ENCODE data around the gene ST13. TPM values are rescaled to one million over a fixed set of nuclear protein-coding genes. Genes with fewer than 3 reads are reported as not detected.
A peak's percentile ranks its signal among the peaks of the same experiment; 100 is the strongest.

ST13 gene
- total RNA-seq, 6 experiments from 2014 or later = 70.3 to 262 (median 143) TPM

DNA sequence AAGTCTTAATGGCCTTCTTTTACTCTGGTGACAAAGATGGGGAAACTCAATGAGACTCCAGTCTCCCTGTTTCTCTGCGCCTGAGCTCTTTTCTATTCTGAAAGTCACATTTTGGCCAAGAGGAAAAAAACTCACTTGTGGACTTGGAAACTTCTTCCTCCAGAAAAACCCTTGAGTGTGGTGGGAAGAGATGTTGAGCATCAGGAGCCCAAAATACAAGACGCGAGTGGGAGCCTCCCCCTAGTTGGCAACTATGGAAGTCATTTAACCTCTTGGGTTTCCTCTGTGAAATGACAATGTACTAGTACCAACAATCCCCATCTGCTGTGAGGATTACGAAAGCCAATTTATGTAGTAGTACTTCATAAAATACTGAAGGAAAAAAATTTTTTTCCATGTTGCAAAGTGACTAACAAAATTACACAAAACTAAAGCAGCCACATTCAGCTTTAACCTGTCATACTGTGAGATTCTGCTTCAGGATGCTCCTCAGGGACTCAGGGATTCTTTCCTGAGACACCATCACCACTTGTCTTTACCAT is 36.8 kb downstream of the ST13 start:
- peak overlapping the region; percentile 8 to 69 (median 52) for H3K27ac ChIP-seq
- peaks cover 0 to 29% (median 6%) of the 10 kb centered on the region in 4 donors for H3K4me1 ChIP-seq

DNA sequence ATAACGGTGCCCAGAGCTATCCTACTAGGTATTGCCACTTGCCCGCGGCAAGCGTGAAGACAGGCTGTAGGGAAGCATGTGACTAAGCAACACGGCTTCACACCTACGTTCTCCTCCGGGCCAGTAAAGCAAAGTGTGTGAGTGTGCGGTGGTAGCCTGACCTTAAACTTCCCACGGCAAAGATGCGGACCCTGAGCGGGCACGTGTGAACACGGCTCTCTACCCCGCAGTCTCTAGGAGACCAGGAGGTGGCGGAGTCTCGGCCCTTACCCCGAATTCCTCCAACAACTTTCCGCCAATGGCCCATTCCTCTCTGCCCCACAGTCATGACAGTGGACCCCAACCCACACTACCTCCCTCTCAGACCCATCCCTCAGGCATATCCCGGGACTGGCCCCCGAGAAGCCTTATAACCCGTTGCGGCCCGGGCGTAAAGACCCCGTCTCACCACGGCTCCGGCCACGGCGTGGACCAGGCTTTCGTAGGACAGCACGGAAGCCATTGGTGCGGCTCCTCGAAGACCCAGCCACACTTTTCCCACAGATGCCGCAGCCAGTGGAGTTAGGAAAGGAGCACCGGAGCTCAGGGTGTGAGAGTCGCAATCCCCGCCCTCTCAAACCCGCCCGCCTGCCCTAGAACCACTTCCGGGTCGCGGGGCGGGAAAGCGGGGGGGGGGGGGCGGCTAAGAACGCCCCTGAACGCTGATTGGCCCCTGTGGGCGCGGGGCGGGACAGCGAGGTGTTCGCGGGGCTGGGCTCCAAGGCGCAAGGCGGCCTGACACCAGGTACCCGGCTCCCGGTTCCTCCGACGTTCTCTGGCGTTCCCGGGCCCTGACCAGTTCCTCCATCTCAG is 37.5 kb downstream of the ST13 start, which contains the start of gene SLC25A17:
Gene SLC25A17, minus strand, starts transcription at position 600 of the 852 bp plus-strand sequence. Its CDS starts 98 bp downstream, at position 502.
- ATAC-seq = peak; percentile 93 to 98 (median 96)
- 1% methylated on average over 11 of the region's 61 CpGs for WGBS (ENCODE audit: insufficient coverage, low coverage, low lambda C conversion rate, missing lambda C conversion rate)
- intact Hi-C loops (cut with DNase I) = no loop called here

More for the DNA sequence above, 36.8 kb downstream of the ST13 start:
- 4% methylated on average over 4 of the region's 4 CpGs for WGBS (ENCODE audit: insufficient coverage, low coverage, low lambda C conversion rate, missing lambda C conversion rate)
- DNase-seq (no peak), ATAC-seq (peak in 3 of 4 donors; percentile 10 to 16 (median 14))
- H3K36me3 ChIP-seq = peaks cover 0 to 16% (median 0%) of the 10 kb centered on the region in 4 donors
- H3K27me3 ChIP-seq = no peaks in the 10 kb centered on the region
- H3K9me3 ChIP-seq = no peaks in the 10 kb centered on the region
- TF ChIP-seq, protein P1, sequence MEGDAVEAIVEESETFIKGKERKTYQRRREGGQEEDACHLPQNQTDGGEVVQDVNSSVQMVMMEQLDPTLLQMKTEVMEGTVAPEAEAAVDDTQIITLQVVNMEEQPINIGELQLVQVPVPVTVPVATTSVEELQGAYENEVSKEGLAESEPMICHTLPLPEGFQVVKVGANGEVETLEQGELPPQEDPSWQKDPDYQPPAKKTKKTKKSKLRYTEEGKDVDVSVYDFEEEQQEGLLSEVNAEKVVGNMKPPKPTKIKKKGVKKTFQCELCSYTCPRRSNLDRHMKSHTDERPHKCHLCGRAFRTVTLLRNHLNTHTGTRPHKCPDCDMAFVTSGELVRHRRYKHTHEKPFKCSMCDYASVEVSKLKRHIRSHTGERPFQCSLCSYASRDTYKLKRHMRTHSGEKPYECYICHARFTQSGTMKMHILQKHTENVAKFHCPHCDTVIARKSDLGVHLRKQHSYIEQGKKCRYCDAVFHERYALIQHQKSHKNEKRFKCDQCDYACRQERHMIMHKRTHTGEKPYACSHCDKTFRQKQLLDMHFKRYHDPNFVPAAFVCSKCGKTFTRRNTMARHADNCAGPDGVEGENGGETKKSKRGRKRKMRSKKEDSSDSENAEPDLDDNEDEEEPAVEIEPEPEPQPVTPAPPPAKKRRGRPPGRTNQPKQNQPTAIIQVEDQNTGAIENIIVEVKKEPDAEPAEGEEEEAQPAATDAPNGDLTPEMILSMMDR (IDR thresholded peaks at IDR 0.05) = no peak
- no peak for TF ChIP-seq POLR2A (IDR thresholded peaks at IDR 0.05)
- peak overlapping the region; percentile 86 to 94 (median 94) for H3K4me3 ChIP-seq
- intact Hi-C loops (cut with DNase I) = no loop called here

DNA sequence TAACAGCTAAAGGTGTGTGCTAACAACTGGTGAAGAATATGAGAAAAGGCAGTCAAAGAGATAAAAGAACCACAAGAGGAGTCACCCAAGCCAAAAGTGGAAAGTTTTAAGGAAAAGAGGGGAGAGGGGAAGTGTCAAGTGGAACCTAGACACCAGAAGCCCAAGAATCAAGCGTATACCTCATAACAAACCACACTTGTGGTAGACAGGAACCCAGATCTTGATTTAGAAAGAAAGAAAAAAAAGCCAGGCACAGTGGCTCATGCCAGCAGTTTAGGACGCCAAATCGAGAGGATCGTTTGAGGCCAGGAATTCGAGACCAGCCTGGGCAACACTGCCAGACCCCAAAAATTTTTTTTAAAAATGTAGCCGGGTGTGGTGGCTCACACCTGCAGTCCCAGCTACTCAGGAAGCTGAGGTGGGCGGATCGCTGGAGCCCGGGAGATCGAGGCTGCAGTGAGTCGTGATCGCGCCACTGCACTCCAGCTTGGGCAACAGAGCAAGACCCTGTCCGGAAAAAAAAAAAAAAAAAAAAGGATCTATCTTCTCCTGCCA is 38.2 kb downstream of the ST13 start:
- ATAC-seq (no peak), DNase-seq (no peak)
- TF ChIP-seq, protein P1 (IDR thresholded peaks at IDR 0.05) = no peak
- no peak for TF ChIP-seq POLR2A (IDR thresholded peaks at IDR 0.05)
- no peaks in the 10 kb centered on the region for H3K27me3 ChIP-seq
- H3K4me3 ChIP-seq = peak overlapping the region; percentile 86 to 94 (median 94)
- 14% methylated on average over 14 of the region's 14 CpGs for WGBS (ENCODE audit: insufficient coverage, low coverage, low lambda C conversion rate, missing lambda C conversion rate)
- no peaks in the 10 kb centered on the region for H3K9me3 ChIP-seq
- peaks cover 0 to 5% (median under 1%) of the 10 kb centered on the region in 4 donors for H3K36me3 ChIP-seq
- peaks cover 0 to 29% (median 6%) of the 10 kb centered on the region in 4 donors for H3K4me1 ChIP-seq
- intact Hi-C loops (cut with DNase I) = no loop called here
- no peak overlapping the region for H3K27ac ChIP-seq

More for the DNA sequence above, 37.5 kb downstream of the ST13 start, which contains the start of gene SLC25A17:
- Histone ChIP-seq H3K4me3 (peak within 1 kb of the TSS; percentile 86 to 94 (median 94)), H3K4me1 (peaks cover 0 to 29% (median 6%) of the 10 kb centered on the region in 4 donors), H3K36me3 (peaks cover 0 to 9% (median under 1%) of the 10 kb centered on the region in 4 donors), H3K9me3 (no peaks in the 10 kb centered on the region), H3K27ac (peak within 1 kb of the TSS; percentile 52 to 69 (median 59)), H3K27me3 (no peaks in the 10 kb centered on the region)
- TF ChIP-seq POLR2A (IDR thresholded peaks at IDR 0.05) = peak; percentile 29
- TF ChIP-seq, protein P1 (IDR thresholded peaks at IDR 0.05) = peak in 3 of 4 donors; percentile 35 to 41 (median 36)
- peak; percentile 94 for DNase-seq

DNA sequence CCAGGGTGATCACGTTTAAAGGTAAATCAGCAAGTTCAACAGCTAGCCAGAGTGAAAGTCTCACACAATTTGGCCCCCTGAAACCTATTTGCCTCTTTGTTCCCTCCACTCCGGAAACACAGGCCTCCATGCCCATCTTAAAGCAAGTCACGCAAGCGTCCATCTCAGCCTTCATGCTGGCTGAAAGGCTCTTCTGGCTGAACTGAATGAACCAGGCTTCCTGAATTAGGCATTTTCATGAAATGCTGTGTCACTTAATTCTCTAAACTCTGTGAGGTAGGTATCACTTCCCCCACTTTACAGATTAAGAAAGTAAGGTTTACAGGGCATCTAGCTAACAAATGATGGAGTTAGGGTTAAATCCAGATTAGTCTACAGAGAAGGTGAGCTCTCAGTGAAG is 38.7 kb downstream of the ST13 start:
- H3K9me3 ChIP-seq = no peaks in the 10 kb centered on the region
- no peak overlapping the region for H3K4me3 ChIP-seq
- WGBS (ENCODE audit: insufficient coverage, low coverage, low lambda C conversion rate, missing lambda C conversion rate) = 98% methylated on average over 4 of the region's 4 CpGs
- no peaks in the 10 kb centered on the region for H3K27me3 ChIP-seq
- peaks cover 0 to 29% (median 6%) of the 10 kb centered on the region in 4 donors for H3K4me1 ChIP-seq
- no peak overlapping the region for H3K27ac ChIP-seq
- intact Hi-C loops (cut with DNase I) = no loop called here
- peaks cover 0 to 1% (median 0%) of the 10 kb centered on the region in 4 donors for H3K36me3 ChIP-seq
- ATAC-seq (no peak), DNase-seq (no peak)
- TF ChIP-seq, protein P1 (IDR thresholded peaks at IDR 0.05) = no peak
- TF ChIP-seq POLR2A (IDR thresholded peaks at IDR 0.05) = no peak
